RWPE2 (cell line): ENCODE results near the gene AKAP5.

Source experiments
- ATAC-seq: fragments of 200-7000 bp; cut with Tn5 transposase; 3 replicates; pipeline ENCODE4 v1.9.1; 2021; ENCODE audit warnings: low read depth
- DNase-seq: peaks from one replicate; pipeline ENCODE4 v3.0.0-alpha.2; 2020; ENCODE audit warnings: low spot score
- H3K27ac ChIP-seq: fragments of 450-650 bp; 2 replicates; pipeline ENCODE4 v1.5.1; 2017; ENCODE audit warnings: mild to moderate bottlenecking; ENCODE audit not compliant: poor library complexity, severe bottlenecking
- H3K27me3 ChIP-seq: fragments of 250-450 bp; sonication (Bioruptor Pico); 2 replicates; pipeline ENCODE4 v1.5.1; 2021; ENCODE audit warnings: mild to moderate bottlenecking, moderate library complexity; ENCODE audit not compliant: insufficient read depth, poor library complexity, severe bottlenecking
- H3K36me3 ChIP-seq: fragments of 250-450 bp; sonication (Bioruptor Pico); 2 replicates; pipeline ENCODE4 v1.5.1; 2020; ENCODE audit warnings: low read depth, mild to moderate bottlenecking, moderate library complexity
- H3K4me1 ChIP-seq: fragments of 250-450 bp; sonication (Bioruptor Pico); 2 replicates; pipeline ENCODE4 v1.5.1; 2021; ENCODE audit warnings: mild to moderate bottlenecking, moderate library complexity; ENCODE audit not compliant: insufficient read depth, poor library complexity, severe bottlenecking
- H3K4me3 ChIP-seq: fragments of 250-450 bp; sonication (Bioruptor Pico); 2 replicates; pipeline ENCODE4 v1.5.1; 2021; ENCODE audit warnings: mild to moderate bottlenecking, moderate library complexity; ENCODE audit not compliant: severe bottlenecking
- H3K9me3 ChIP-seq: fragments of 250-450 bp; sonication (Bioruptor Pico); 2 replicates; pipeline ENCODE4 v1.5.1; 2021; ENCODE audit warnings: mild to moderate bottlenecking, moderate library complexity; ENCODE audit not compliant: severe bottlenecking
- TF ChIP-seq, protein P1 (sequence below): fragments of 450-650 bp; IDR thresholded peaks from one replicate; pipeline ENCODE4 v1.5.1; 2017; ENCODE audit warnings: mild to moderate bottlenecking, moderate library complexity; ENCODE audit not compliant: poor library complexity, severe bottlenecking

The AKAP5 gene

DNA sequence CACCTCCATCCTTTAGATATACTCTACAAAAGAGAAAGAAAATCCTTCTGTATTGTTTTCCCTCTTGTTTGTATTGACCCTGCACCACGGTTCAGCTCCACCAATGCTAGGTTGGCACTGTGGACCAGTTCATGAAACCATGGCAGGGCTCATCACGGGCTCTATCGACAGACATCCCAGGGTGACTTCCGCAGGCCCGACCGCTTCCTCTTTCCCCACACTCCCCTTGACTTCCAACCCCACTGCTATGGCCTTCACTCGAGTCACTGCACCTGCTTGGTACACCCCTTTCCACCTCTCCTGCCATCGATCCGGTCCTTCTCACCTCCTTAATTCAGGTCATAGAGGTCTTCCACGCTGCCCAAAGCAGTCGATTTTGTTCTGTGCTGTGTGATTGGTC is 21.2 kb upstream of the AKAP5 start:
- peaks cover 92% of the 10 kb centered on the region for H3K36me3 ChIP-seq
- no peak for ATAC-seq
- H3K27ac ChIP-seq: no peak overlapping the region
- no peaks in the 10 kb centered on the region for H3K4me1 ChIP-seq
- no peaks in the 10 kb centered on the region for H3K9me3 ChIP-seq
- TF ChIP-seq, protein P1, sequence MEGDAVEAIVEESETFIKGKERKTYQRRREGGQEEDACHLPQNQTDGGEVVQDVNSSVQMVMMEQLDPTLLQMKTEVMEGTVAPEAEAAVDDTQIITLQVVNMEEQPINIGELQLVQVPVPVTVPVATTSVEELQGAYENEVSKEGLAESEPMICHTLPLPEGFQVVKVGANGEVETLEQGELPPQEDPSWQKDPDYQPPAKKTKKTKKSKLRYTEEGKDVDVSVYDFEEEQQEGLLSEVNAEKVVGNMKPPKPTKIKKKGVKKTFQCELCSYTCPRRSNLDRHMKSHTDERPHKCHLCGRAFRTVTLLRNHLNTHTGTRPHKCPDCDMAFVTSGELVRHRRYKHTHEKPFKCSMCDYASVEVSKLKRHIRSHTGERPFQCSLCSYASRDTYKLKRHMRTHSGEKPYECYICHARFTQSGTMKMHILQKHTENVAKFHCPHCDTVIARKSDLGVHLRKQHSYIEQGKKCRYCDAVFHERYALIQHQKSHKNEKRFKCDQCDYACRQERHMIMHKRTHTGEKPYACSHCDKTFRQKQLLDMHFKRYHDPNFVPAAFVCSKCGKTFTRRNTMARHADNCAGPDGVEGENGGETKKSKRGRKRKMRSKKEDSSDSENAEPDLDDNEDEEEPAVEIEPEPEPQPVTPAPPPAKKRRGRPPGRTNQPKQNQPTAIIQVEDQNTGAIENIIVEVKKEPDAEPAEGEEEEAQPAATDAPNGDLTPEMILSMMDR: no peak
- H3K27me3 ChIP-seq: no peaks in the 10 kb centered on the region
- no peak overlapping the region for H3K4me3 ChIP-seq
- no peak for DNase-seq

DNA sequence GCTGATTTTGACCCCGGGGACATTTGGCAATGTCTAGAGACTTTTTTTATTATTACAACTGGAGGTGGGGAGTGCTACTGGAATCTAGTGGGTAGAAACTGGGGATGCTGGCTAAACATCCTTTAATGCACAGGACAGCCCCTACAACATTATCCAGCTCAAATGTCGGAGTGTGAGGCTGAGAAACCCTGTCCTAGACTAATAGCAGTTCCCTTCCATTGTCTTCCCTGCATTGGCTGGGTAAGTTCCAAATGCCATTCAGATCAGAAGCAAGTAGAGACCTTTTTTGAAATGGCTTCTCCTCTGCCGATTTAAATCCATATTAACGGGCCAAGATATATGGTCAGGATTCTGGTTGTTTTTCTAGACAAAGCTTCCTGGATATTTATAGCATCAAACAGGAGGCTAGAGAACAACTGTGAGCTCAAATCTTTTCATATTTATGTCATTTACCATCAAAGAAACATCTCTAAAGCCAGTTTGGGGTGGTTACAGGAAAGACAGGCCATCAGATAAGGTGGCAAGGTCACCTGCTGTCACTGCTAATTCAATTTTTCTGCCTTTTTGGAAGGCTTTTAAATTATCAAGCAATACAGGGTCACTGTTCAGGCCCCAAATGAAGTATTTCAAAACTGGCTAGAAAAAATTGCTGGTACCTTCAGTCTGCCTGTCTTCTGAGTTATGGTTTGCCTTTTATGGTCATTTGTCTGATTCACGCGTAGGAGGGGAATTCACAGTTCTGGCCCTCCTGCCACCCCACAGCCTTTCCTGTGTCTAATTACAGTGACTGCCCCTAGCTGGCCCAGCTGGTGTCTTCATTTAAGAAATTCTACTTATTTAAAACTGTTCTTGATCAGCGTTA is 20.1 kb upstream of the AKAP5 start:
- Histone ChIP-seq H3K4me3 (no peak overlapping the region), H3K27me3 (no peaks in the 10 kb centered on the region), H3K36me3 (peaks cover 92% of the 10 kb centered on the region), H3K4me1 (no peaks in the 10 kb centered on the region), H3K9me3 (no peaks in the 10 kb centered on the region), H3K27ac (no peak overlapping the region)
- TF ChIP-seq, protein P1: no peak
- DNase-seq (no peak), ATAC-seq (peak; percentile 59)

DNA sequence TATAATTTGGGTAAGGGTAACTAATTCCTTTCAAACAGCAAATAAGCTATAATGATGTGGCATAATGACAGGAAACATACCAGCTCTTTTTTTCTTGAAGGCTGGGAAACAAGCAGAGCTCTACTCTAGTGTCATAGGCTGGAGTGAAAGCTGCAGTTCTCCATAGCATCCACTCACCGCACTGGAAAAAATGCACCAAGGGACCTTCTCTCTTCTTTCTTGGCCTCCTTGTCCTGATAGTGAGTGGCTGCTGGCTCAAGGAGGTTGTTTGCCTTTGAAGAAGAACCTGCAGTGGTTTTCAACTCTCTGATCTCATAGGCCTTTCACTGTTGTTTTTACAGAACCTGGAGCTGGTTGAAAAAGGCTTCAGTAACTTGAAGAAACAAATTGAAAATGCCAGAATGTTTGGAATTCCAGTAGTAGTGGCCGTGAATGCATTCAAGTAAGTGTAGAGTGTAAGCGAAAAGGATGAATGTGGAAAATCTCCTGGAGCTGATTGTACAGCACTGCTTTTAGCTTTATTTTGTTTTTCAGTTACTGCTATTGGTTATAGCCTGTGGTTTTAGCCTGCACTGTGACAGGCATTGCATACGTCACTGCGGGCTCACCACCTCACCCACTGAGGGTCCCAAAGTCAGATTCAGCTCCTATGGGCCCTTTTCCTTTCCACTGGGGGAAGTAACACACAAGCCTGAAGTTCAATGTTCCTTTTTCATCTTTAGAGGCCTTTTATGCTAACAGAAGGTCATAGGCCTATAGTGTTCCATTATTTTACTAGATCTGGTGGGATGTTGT is 17.2 kb upstream of the AKAP5 start:
- ATAC-seq (no peak), DNase-seq (no peak)
- TF ChIP-seq, protein P1: no peak
- Histone ChIP-seq H3K9me3 (no peaks in the 10 kb centered on the region), H3K27ac (no peak overlapping the region), H3K4me1 (no peaks in the 10 kb centered on the region), H3K36me3 (peaks cover 92% of the 10 kb centered on the region), H3K4me3 (no peak overlapping the region), H3K27me3 (no peaks in the 10 kb centered on the region)

DNA sequence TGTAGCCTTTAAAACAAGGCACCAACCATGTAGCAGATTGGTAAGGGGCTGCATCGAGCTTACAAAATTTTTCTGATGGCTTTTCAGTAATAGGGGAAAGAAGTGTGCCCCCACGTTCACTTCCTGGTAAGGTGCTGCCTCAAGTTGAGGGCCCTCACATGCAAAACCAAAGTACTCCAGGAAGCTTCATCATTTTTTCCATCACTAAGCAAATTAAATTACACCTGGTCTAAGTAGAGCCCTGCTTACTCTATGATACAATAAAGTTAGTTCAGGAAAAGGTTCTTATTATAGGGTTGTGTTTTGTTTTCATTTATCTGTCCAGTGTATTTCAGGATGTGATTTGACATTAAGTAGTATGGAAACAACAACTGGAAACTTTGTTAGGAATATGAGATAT is 15.0 kb upstream of the AKAP5 start:
- H3K27ac ChIP-seq: no peak overlapping the region
- no peak overlapping the region for H3K4me3 ChIP-seq
- H3K9me3 ChIP-seq: no peaks in the 10 kb centered on the region
- TF ChIP-seq, protein P1: no peak
- H3K27me3 ChIP-seq: no peaks in the 10 kb centered on the region
- peaks cover 94% of the 10 kb centered on the region for H3K36me3 ChIP-seq
- no peak for DNase-seq
- H3K4me1 ChIP-seq: no peaks in the 10 kb centered on the region
- ATAC-seq: no peak
